Retinal pigment epithelial cell (primary cell): ENCODE measurements around the gene STX7.

ENCODE experiments used
- DNase-seq: peaks from one replicate; pipeline ENCODE4 v3.0.0-alpha.2; 2010; ENCODE audit warnings: low read depth
- H3K4me3 ChIP-seq: 2 replicates; pipeline ENCODE4 v1.5.1; 2011; ENCODE audit warnings: mild to moderate bottlenecking, low read length, control low read depth, moderate library complexity
- TF ChIP-seq, protein P1 (sequence below): conservative IDR thresholded peaks from 2 replicates; pipeline ENCODE4 v1.5.1; 2011; ENCODE audit warnings: low read depth, low read length, control low read depth, inconsistent platforms

STX7 gene

DNA sequence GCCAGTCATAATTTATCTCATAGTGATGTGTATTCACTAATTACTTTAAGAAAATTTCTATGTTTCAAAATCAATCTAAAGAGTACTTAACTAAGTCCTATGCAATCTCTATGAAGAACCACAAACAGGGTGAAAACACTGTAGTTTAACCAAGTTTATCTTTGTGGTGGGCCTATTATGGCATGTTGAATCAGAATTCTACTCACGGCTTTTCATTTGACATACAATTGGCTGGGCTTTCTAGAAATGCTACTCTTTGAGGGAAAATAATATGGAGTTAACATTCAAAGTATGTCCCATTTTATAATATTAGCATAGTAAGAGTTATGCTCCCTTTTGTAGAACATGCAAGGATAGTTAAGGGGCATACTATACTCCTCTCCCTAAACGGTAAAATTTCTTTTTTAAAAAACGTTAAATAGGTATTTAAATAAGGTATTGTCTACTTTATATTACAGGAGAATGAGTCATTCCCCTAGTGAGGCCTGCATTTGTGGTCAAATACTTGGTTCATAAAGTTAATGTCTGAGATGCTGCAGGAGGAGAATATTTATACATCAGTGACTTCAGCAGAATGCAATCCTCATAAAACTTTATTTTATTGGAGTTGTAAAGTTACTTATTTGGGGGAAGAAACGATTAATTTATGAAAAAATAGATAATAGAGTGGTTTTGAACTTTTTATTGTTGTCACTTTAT is 113.4 kb downstream of the STX7 start:
- no peak overlapping the region for H3K4me3 ChIP-seq
- DNase-seq, result no peak
- TF ChIP-seq, protein P1, sequence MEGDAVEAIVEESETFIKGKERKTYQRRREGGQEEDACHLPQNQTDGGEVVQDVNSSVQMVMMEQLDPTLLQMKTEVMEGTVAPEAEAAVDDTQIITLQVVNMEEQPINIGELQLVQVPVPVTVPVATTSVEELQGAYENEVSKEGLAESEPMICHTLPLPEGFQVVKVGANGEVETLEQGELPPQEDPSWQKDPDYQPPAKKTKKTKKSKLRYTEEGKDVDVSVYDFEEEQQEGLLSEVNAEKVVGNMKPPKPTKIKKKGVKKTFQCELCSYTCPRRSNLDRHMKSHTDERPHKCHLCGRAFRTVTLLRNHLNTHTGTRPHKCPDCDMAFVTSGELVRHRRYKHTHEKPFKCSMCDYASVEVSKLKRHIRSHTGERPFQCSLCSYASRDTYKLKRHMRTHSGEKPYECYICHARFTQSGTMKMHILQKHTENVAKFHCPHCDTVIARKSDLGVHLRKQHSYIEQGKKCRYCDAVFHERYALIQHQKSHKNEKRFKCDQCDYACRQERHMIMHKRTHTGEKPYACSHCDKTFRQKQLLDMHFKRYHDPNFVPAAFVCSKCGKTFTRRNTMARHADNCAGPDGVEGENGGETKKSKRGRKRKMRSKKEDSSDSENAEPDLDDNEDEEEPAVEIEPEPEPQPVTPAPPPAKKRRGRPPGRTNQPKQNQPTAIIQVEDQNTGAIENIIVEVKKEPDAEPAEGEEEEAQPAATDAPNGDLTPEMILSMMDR, result no peak
